ENCODE measurements around the gene PKP2. TPM values are rescaled to one million over a fixed set of nuclear protein-coding genes. Genes with fewer than 3 reads are reported as not detected.

The PKP2 gene
- total RNA-seq, 8 experiments from 2014 or later: 0.21 to 7.1 (median 1.7) TPM; not detected in 1

GRCh38 chr12:32907166-32907565 lies 10.6 kb upstream of the PKP2 start:
- 20 to 100% (median 69%) methylated on average over 1 to 2 of the region's 2 CpGs; no CpG with 5 or more reads in 4 of the 10 experiments for WGBS, 10 experiments
- Histone ChIP-seq H3K4me1 (replicated peaks in 1 of 2) (no peaks in the 10 kb centered on the region), H3K27ac (no peak overlapping the region), H3K4me3 (no peak overlapping the region)
- ATAC-seq (replicated peaks in 6 of 8): no peak
- in situ Hi-C loops (cut with MboI; ENCODE audit: low pct_unique_long_range_greater_than_20kb in 2 of 9, low sequenced_read_pairs in 9 of 9, unreplicated experiment in 9 of 9): no loop called here

GRCh38 chr12:32906399-32907165 lies 10.0 kb upstream of the PKP2 start:
- in situ Hi-C loops (cut with MboI; ENCODE audit: low pct_unique_long_range_greater_than_20kb in 2 of 9, low sequenced_read_pairs in 9 of 9, unreplicated experiment in 9 of 9): no loop called here
- H3K4me1 ChIP-seq (replicated peaks in 1 of 2): no peaks in the 10 kb centered on the region
- 18 to 100% (median 71%) methylated on average over 1 to 4 of the region's 9 CpGs; no CpG with 5 or more reads in 3 of the 10 experiments for WGBS, 10 experiments
- H3K4me3 ChIP-seq: no peak overlapping the region
- no peak overlapping the region for H3K27ac ChIP-seq
- no peak for ATAC-seq (replicated peaks in 6 of 8)

GRCh38 chr12:32903763-32904162 lies 7.2 kb upstream of the PKP2 start:
- in situ Hi-C loops (cut with MboI; ENCODE audit: low pct_unique_long_range_greater_than_20kb in 2 of 9, low sequenced_read_pairs in 9 of 9, unreplicated experiment in 9 of 9): no loop called here
- Histone ChIP-seq H3K27ac (no peak overlapping the region), H3K4me3 (no peak overlapping the region), H3K4me1 (replicated peaks in 1 of 2) (no peaks in the 10 kb centered on the region)
- no peak for ATAC-seq (replicated peaks in 6 of 8)
- WGBS, 10 experiments: 0 to 100% methylated on average over 1 of the region's 1 CpG; no CpG with 5 or more reads in 8 of the 10 experiments

GRCh38 chr12:32903318-32903717 lies 6.7 kb upstream of the PKP2 start:
- Histone ChIP-seq H3K27ac (no peak overlapping the region), H3K4me3 (no peak overlapping the region), H3K4me1 (replicated peaks in 1 of 2) (no peaks in the 10 kb centered on the region)
- ATAC-seq (replicated peaks in 6 of 8): no peak
- in situ Hi-C loops (cut with MboI; ENCODE audit: low pct_unique_long_range_greater_than_20kb in 2 of 9, low sequenced_read_pairs in 9 of 9, unreplicated experiment in 9 of 9): no loop called here
- WGBS, 10 experiments: 0 to 100% (median 36%) methylated on average over 1 of the region's 1 CpG; no CpG with 5 or more reads in 2 of the 10 experiments

DNA sequence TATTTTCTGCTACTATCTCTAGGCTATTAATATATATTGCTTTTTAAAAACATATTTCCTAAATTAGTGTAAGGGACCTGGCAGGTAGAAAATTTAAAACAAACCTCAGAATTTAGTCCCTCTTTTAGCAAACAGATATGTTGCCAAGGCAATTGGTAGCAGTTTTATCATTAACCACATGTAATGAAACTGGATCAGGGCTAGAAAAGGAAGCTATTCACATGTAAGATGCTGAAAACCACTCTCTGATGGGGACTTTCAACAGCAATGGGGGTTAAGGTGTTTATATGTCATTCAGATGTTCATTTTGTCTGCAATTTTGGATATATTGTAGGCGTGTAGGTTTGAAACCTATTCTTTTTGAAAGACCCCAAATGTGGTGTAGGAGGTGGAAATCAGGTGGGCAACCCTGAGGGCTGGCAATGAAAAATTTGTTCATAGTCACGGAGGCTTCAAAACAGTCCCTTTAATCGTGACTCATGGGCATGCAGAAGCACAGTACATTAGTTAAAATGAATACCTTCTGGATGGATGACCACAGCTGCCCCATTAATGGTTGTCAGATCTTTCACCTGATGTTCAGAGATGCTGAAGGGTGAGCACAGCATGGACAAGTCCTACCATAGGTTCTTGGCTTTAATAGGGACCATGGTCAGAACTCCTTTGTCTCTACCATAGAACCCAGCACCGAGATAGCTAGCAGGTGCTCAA lies 5.9 kb upstream of the PKP2 start:
- H3K27ac ChIP-seq: no peak overlapping the region
- ATAC-seq (replicated peaks in 6 of 8): no peak
- H3K4me1 ChIP-seq (replicated peaks in 1 of 2): no peaks in the 10 kb centered on the region
- no peak overlapping the region for H3K4me3 ChIP-seq
- in situ Hi-C loops (cut with MboI; ENCODE audit: low pct_unique_long_range_greater_than_20kb in 2 of 9, low sequenced_read_pairs in 9 of 9, unreplicated experiment in 9 of 9): no loop called here
- 0 to 90% (median 42%) methylated on average over 1 to 4 of the region's 4 CpGs; no CpG with 5 or more reads in 3 of the 10 experiments for WGBS, 10 experiments

GRCh38 chr12:32901553-32901952 lies 5.0 kb upstream of the PKP2 start:
- Histone ChIP-seq H3K4me1 (replicated peaks in 1 of 2) (no peaks in the 10 kb centered on the region), H3K27ac (no peak overlapping the region), H3K4me3 (no peak overlapping the region)
- WGBS, 10 experiments: 17 to 96% (median 84%) methylated on average over 3 to 4 of the region's 4 CpGs
- in situ Hi-C loops (cut with MboI; ENCODE audit: low pct_unique_long_range_greater_than_20kb in 2 of 9, low sequenced_read_pairs in 9 of 9, unreplicated experiment in 9 of 9): no loop called here
- no peak for ATAC-seq (replicated peaks in 6 of 8)

DNA sequence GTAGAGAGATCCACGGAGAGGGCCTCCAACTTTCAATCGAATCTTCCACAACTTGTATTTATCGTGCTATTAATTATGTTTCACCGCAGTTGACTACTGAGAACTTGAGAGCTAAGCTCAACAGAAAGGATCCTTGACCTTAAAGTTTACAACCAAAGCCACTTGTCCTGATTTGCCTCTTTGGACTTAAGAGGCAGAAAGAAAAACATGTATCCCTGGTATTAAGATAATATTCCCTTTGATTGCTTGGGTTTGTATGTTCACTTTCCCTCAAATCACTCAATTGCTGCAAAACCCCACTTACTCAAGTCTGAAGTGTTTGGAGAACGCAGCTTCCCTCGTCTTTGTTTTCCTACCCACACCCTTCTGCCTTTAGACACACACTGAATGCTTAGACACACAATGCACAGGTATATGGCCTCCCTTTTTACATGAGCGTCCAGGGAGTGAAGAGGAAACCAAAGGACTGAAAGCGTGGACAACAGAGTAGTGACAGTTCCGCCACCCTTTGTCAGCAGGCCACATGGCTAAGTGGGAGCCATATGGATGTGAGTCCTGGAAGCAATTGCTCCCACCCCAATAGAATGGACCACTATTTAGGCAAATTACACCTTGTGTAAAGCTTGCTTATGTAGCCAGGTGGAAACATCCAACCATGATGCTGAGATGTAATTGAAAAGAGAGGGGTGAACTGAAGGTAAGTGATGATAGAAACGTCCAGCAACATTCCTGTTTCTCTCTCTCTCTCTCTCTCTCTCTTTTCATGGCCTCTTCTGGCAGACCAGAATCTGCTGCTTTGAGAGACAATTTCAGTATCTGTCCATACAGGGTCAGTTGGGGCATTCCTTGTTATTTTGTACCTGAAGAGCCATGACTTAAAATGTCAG lies 1.4 kb upstream of the PKP2 start:
- in situ Hi-C loops (cut with MboI; ENCODE audit: low pct_unique_long_range_greater_than_20kb in 2 of 9, low sequenced_read_pairs in 9 of 9, unreplicated experiment in 9 of 9): no loop called here

GRCh38 chr12:32897281-32897610 lies 669 bp upstream of the PKP2 start:
- 0 to 32% (median 12%) methylated on average over 1 to 5 of the region's 6 CpGs; no CpG with 5 or more reads in 2 of the 10 experiments for WGBS, 10 experiments
- in situ Hi-C loops (cut with MboI; ENCODE audit: low pct_unique_long_range_greater_than_20kb in 2 of 9, low sequenced_read_pairs in 9 of 9, unreplicated experiment in 9 of 9): no loop called here
- no peak for ATAC-seq (replicated peaks in 6 of 8)
- Histone ChIP-seq H3K27ac (no peak overlapping the region), H3K4me3 (peak overlapping the region; percentile 58 to 73 (median 63)), H3K4me1 (replicated peaks in 1 of 2) (peaks cover 0 to 14% of the 10 kb centered on the region in 2 donors)

More for the DNA sequence above, 1.4 kb upstream of the PKP2 start:
- Histone ChIP-seq H3K4me3 (no peak overlapping the region), H3K4me1 (replicated peaks in 1 of 2) (peaks cover 0 to 13% of the 10 kb centered on the region in 2 donors), H3K27ac (no peak overlapping the region)
- WGBS, 10 experiments: 17 to 87% (median 77%) methylated on average over 2 to 9 of the region's 10 CpGs; no CpG with 5 or more reads in 3 of the 10 experiments
- no peak for ATAC-seq (replicated peaks in 6 of 8)

GRCh38 chr12:32895688-32896431 lies 717 bp downstream of the PKP2 start:
- H3K27ac ChIP-seq: no peak overlapping the region
- peaks cover 0 to 14% of the 10 kb centered on the region in 2 donors for H3K4me1 ChIP-seq (replicated peaks in 1 of 2)
- WGBS, 10 experiments: 0 to 20% (median 4%) methylated on average over 1 to 18 of the region's 28 CpGs; no CpG with 5 or more reads in 1 of the 10 experiments
- peak overlapping the region; percentile 58 to 73 (median 63) for H3K4me3 ChIP-seq
- no peak for ATAC-seq (replicated peaks in 6 of 8)
- in situ Hi-C loops (cut with MboI; ENCODE audit: low pct_unique_long_range_greater_than_20kb in 2 of 9, low sequenced_read_pairs in 9 of 9, unreplicated experiment in 9 of 9): no loop called here

- Histone ChIP-seq H3K4me3 (no peak overlapping the region), H3K27ac (no peak overlapping the region)
- 0 to 83% (median 40%) methylated on average over 1 to 2 of the region's 2 CpGs; no CpG with 5 or more reads in 3 of the 10 experiments for WGBS, 10 experiments
These were observed 2.0 kb downstream of the PKP2 start for GRCh38 chr12:32894566-32894965.

DNA sequence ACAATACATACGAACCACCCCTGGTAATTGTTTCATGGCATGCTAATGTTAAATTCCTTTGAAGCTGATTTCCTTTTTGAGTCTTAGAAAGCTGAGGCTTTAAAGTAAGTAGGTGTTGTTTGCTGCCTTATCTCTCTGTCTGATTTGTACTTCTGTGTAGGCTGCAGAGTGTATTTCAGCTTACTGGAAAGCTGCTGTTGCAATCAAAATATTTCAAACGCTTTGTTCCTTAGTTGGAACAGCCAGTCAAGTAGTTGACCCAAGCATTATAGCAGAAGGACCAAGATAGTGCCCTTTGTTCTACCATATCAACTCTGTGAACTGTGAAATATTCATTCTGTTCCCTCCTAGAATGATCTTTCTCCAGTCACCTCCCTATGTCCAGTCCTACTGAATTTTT lies 3.1 kb downstream of the PKP2 start:
- ATAC-seq (replicated peaks in 6 of 8): no peak
- in situ Hi-C loops (cut with MboI; ENCODE audit: low pct_unique_long_range_greater_than_20kb in 2 of 9, low sequenced_read_pairs in 9 of 9, unreplicated experiment in 9 of 9): no loop called here
- Histone ChIP-seq H3K27ac (no peak overlapping the region), H3K4me3 (no peak overlapping the region), H3K4me1 (replicated peaks in 1 of 2) (peaks cover 0 to 14% of the 10 kb centered on the region in 2 donors)
- 0 to 70% (median 48%) methylated on average over 1 to 2 of the region's 2 CpGs for WGBS, 10 experiments

More at GRCh38 chr12:32894566-32894965, 2.0 kb downstream of the PKP2 start:
- in situ Hi-C loops (cut with MboI; ENCODE audit: low pct_unique_long_range_greater_than_20kb in 2 of 9, low sequenced_read_pairs in 9 of 9, unreplicated experiment in 9 of 9): no loop called here
- peaks cover 0 to 14% of the 10 kb centered on the region in 2 donors for H3K4me1 ChIP-seq (replicated peaks in 1 of 2)
- ATAC-seq (replicated peaks in 6 of 8): no peak

- in situ Hi-C loops (cut with MboI; ENCODE audit: low pct_unique_long_range_greater_than_20kb in 2 of 9, low sequenced_read_pairs in 9 of 9, unreplicated experiment in 9 of 9): no loop called here
- H3K27ac ChIP-seq: no peak overlapping the region
- peaks cover 0 to 14% of the 10 kb centered on the region in 2 donors for H3K4me1 ChIP-seq (replicated peaks in 1 of 2)
- H3K4me3 ChIP-seq: no peak overlapping the region
- WGBS, 10 experiments: 0 to 75% (median 37%) methylated on average over 1 to 2 of the region's 2 CpGs; no CpG with 5 or more reads in 2 of the 10 experiments
- ATAC-seq (replicated peaks in 6 of 8): no peak
These were observed 3.5 kb downstream of the PKP2 start for GRCh38 chr12:32893043-32893442.

Measured in motor neuron (in vitro differentiated cells).